Astrocyte (in vitro differentiated cells and primary cell): ENCODE data around the gene PHKG1. TPM values are rescaled to one million over a fixed set of nuclear protein-coding genes. Genes with fewer than 3 reads are reported as not detected.
A peak's percentile ranks its signal among the peaks of the same experiment; 100 is the strongest.

Experiments used
- DNase-seq: peaks from one replicate; pipeline ENCODE4 v3.0.0-alpha.2; 2010; ENCODE audit warnings: low read depth
- FAIRE-seq: peaks from 2 replicates; lab custom pipeline; 2011; peaks lifted over from hg19 to GRCh38; lab: Jason Lieb, UNC
- H2AFZ ChIP-seq: 2 replicates; pipeline ENCODE4 v1.6.0; 2012; ENCODE audit warnings: low read depth, low read length, inconsistent platforms
- H3K27ac ChIP-seq: 2 replicates; pipeline ENCODE4 v1.5.1; 2011; ENCODE audit warnings: low read depth, low read length, inconsistent platforms
- H3K27me3 ChIP-seq: 2 replicates; pipeline ENCODE4 v1.6.0; 2011; ENCODE audit warnings: low read length, inconsistent platforms; ENCODE audit not compliant: insufficient read depth
- H3K36me3 ChIP-seq: 2 replicates; pipeline ENCODE4 v1.5.1; 2011; ENCODE audit warnings: low read length, inconsistent platforms; ENCODE audit not compliant: insufficient read depth
- H3K4me1 ChIP-seq: 2 replicates; pipeline ENCODE4 v1.5.1; 2011; ENCODE audit warnings: low read length, inconsistent platforms; ENCODE audit not compliant: insufficient read depth
- H3K4me2 ChIP-seq: 2 replicates; pipeline ENCODE4 v1.6.0; 2012; ENCODE audit warnings: low read length, inconsistent platforms
- H3K4me3 ChIP-seq: 2 replicates; pipeline ENCODE4 v1.5.1; 2011; ENCODE audit warnings: low read depth, mild to moderate bottlenecking, low read length, inconsistent platforms; ENCODE audit not compliant: insufficient read depth
- H3K79me2 ChIP-seq: 2 replicates; pipeline ENCODE4 v1.6.0; 2012; ENCODE audit warnings: mild to moderate bottlenecking, low read length, inconsistent platforms; ENCODE audit not compliant: insufficient read depth
- H3K9ac ChIP-seq: 2 replicates; pipeline ENCODE4 v1.6.0; 2012; ENCODE audit warnings: mild to moderate bottlenecking, low read length, inconsistent platforms
- H3K9me3 ChIP-seq: 2 replicates; pipeline ENCODE4 v1.5.1; 2012; ENCODE audit warnings: low read depth, mild to moderate bottlenecking, low read length, inconsistent platforms; ENCODE audit not compliant: insufficient read depth
- H4K20me1 ChIP-seq: 2 replicates; pipeline ENCODE4 v1.6.0; 2012; ENCODE audit warnings: low read length, inconsistent platforms; ENCODE audit not compliant: insufficient read depth
- H3K27ac Mint-ChIP-seq: one replicate; pipeline ENCODE4 v1.8.0; 2021; ENCODE audit warnings: mild to moderate bottlenecking, mixed read lengths; ENCODE audit not compliant: unreplicated experiment
- H3K27me3 Mint-ChIP-seq: one replicate; pipeline ENCODE4 v1.8.0; 2021; ENCODE audit warnings: low read depth, mixed read lengths; ENCODE audit not compliant: unreplicated experiment
- H3K36me3 Mint-ChIP-seq: one replicate; pipeline ENCODE4 v1.8.0; 2021; ENCODE audit warnings: low read depth, mixed read lengths; ENCODE audit not compliant: unreplicated experiment
- H3K4me1 Mint-ChIP-seq: one replicate; pipeline ENCODE4 v1.8.0; 2021; ENCODE audit warnings: low read depth, mixed read lengths; ENCODE audit not compliant: unreplicated experiment
- H3K4me3 Mint-ChIP-seq: one replicate; pipeline ENCODE4 v1.8.0; 2021; ENCODE audit warnings: mild to moderate bottlenecking, moderate library complexity, mixed read lengths; ENCODE audit not compliant: unreplicated experiment
- H3K9me3 Mint-ChIP-seq: one replicate; pipeline ENCODE4 v1.8.0; 2021; ENCODE audit warnings: mild to moderate bottlenecking, mixed read lengths; ENCODE audit not compliant: unreplicated experiment
- EZH2 ChIP-seq: IDR thresholded peaks from 2 replicates; pipeline ENCODE4 v1.6.1; 2012; ENCODE audit warnings: mild to moderate bottlenecking, low read length, inconsistent platforms; ENCODE audit not compliant: insufficient read depth
- total RNA-seq: library from RNA; stranded (reverse); gene quantifications from 2 replicates; pipeline ENCODE4 v1.2.1, GENCODE V29; 2021
- TF ChIP-seq, protein P1 (sequence below): IDR thresholded peaks from 2 replicates; pipeline ENCODE4 v1.5.1; 2011; ENCODE audit warnings: low read depth, mild to moderate bottlenecking, inconsistent platforms, low read length, moderate library complexity; ENCODE audit not compliant: insufficient read depth

The PHKG1 gene
- total RNA-seq, 1 donor from 2014 or later = not detected

DNA sequence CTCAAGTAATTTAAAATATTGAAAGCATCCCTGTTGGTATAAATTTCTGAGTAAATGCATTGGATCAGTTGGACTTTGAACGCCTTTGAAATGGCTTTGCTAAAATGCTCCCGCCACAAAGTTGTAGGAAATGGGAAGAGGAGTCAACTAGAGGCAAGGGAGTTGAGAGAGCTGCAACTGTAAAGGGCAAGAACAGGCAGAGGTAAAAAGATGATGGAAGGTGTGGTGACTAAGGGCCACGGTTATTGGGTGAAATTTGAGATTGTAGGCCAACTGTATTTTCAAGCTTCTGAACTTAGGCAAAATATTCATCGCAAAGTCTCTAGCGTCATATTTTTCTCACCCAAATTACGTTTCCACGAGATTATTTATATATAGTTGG, 29.3 kb downstream of the PHKG1 start:
- TF ChIP-seq, protein P1, sequence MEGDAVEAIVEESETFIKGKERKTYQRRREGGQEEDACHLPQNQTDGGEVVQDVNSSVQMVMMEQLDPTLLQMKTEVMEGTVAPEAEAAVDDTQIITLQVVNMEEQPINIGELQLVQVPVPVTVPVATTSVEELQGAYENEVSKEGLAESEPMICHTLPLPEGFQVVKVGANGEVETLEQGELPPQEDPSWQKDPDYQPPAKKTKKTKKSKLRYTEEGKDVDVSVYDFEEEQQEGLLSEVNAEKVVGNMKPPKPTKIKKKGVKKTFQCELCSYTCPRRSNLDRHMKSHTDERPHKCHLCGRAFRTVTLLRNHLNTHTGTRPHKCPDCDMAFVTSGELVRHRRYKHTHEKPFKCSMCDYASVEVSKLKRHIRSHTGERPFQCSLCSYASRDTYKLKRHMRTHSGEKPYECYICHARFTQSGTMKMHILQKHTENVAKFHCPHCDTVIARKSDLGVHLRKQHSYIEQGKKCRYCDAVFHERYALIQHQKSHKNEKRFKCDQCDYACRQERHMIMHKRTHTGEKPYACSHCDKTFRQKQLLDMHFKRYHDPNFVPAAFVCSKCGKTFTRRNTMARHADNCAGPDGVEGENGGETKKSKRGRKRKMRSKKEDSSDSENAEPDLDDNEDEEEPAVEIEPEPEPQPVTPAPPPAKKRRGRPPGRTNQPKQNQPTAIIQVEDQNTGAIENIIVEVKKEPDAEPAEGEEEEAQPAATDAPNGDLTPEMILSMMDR = no peak
- no peak for TF ChIP-seq EZH2
- DNase-seq = no peak
- Mint-ChIP-seq H3K27me3 (no peaks in the 10 kb centered on the region), H3K27ac (peak overlapping the region; percentile 90), H3K9me3 (no peaks in the 10 kb centered on the region), H3K4me3 (peak overlapping the region; percentile 93), H3K36me3 (no peaks in the 10 kb centered on the region), H3K4me1 (peaks cover 27% of the 10 kb centered on the region)
- peak overlapping the region; percentile 81 for H3K27ac ChIP-seq
- peak overlapping the region; percentile 92 for H3K4me3 ChIP-seq
- no peaks in the 10 kb centered on the region for H3K27me3 ChIP-seq
- no peaks in the 10 kb centered on the region for H3K9me3 ChIP-seq
- peak overlapping the region; percentile 91 for H3K9ac ChIP-seq
- H3K4me2 ChIP-seq = peak overlapping the region; percentile 88
- H4K20me1 ChIP-seq = peaks cover 24% of the 10 kb centered on the region
- H2AFZ ChIP-seq = no peak overlapping the region
- no peak for FAIRE-seq
- H3K4me1 ChIP-seq = peaks cover 28% of the 10 kb centered on the region
- H3K79me2 ChIP-seq = peaks cover 47% of the 10 kb centered on the region
- H3K36me3 ChIP-seq = peaks cover 36% of the 10 kb centered on the region

DNA sequence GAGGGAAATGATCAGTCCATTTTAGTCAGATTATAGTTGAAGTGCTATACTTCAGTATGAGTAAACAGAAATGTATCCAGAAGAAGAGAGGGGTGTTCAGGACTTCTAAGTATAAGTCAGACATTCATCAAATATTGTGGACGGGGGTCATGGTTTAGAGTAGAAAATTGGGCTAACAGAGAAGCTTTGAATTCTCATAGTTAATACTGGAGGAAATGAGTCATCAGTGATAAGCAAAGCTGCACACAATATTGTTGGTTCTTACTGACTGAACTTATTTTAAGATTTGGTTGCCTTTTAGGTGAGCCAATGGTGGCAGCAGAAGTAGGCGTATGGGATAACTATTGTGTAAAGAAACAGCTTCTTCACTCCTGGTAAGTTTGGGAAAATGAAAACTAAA, 30.4 kb downstream of the PHKG1 start:
- H3K79me2 ChIP-seq = peaks cover 52% of the 10 kb centered on the region
- peak overlapping the region; percentile 70 for H3K27ac Mint-ChIP-seq
- no peak for FAIRE-seq
- H3K27me3 Mint-ChIP-seq = no peaks in the 10 kb centered on the region
- no peak overlapping the region for H2AFZ ChIP-seq
- no peaks in the 10 kb centered on the region for H3K27me3 ChIP-seq
- H3K9ac ChIP-seq = peak overlapping the region; percentile 49
- peaks cover 27% of the 10 kb centered on the region for H3K4me1 Mint-ChIP-seq
- peaks cover 24% of the 10 kb centered on the region for H4K20me1 ChIP-seq
- peak; percentile 91 for DNase-seq
- H3K27ac ChIP-seq = peak overlapping the region; percentile 83
- H3K9me3 Mint-ChIP-seq = no peaks in the 10 kb centered on the region
- peak overlapping the region; percentile 31 for H3K4me3 ChIP-seq
- TF ChIP-seq EZH2 = no peak
- TF ChIP-seq, protein P1 = no peak
- H3K36me3 ChIP-seq = peaks cover 45% of the 10 kb centered on the region
- H3K36me3 Mint-ChIP-seq = no peaks in the 10 kb centered on the region
- peak overlapping the region; percentile 22 for H3K4me3 Mint-ChIP-seq
- H3K9me3 ChIP-seq = no peaks in the 10 kb centered on the region
- peak overlapping the region; percentile 67 for H3K4me2 ChIP-seq
- H3K4me1 ChIP-seq = peaks cover 28% of the 10 kb centered on the region

DNA sequence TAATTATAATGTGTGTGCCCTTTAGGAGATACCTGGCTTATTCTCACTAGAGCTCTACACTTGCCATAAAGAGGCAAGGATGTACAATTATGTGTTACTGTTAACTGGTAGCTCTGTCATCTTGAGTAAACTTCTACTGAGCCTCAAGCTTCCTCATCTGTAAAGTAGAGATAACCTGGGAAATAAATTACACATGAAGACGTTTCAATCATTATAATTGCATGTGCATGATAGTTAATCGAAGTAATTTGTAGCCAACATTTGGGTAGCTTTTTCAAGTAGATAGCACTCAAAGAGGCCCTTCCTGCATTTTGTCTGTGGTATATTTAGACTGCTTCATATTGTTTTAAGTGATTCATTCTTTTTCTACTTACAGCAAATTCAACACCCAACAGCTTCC, 38.8 kb downstream of the PHKG1 start:
- peaks cover 16% of the 10 kb centered on the region for H3K4me1 ChIP-seq
- Mint-ChIP-seq H3K4me1 (peaks cover 33% of the 10 kb centered on the region), H3K36me3 (peaks cover 11% of the 10 kb centered on the region), H3K27ac (no peak overlapping the region), H3K9me3 (no peaks in the 10 kb centered on the region), H3K27me3 (no peaks in the 10 kb centered on the region), H3K4me3 (peak overlapping the region; percentile 67)
- peaks cover 30% of the 10 kb centered on the region for H4K20me1 ChIP-seq
- H3K27ac ChIP-seq = no peak overlapping the region
- FAIRE-seq (no peak), DNase-seq (no peak)
- no peaks in the 10 kb centered on the region for H3K27me3 ChIP-seq
- no peak overlapping the region for H2AFZ ChIP-seq
- H3K9me3 ChIP-seq = no peaks in the 10 kb centered on the region
- H3K79me2 ChIP-seq = peaks cover 80% of the 10 kb centered on the region
- peak overlapping the region; percentile 15 for H3K9ac ChIP-seq
- TF ChIP-seq, protein P1 = no peak
- H3K36me3 ChIP-seq = peaks cover 48% of the 10 kb centered on the region
- H3K4me2 ChIP-seq = peak overlapping the region; percentile 92
- no peak overlapping the region for H3K4me3 ChIP-seq
